Parathyroid adenoma (tissue), 2 donors: Measurements from ENCODE around the gene UBE2E1.
"Not testable (repeated sequence)": the region's sequence is repeated elsewhere in the genome, so short reads cannot be mapped to it uniquely, and the experiment has no call there.

Source experiments
- H2AFZ ChIP-seq: fragments of 300-600 bp; sonication (generic); one replicate; pipeline ENCODE4 v1.7.0; 2017; ENCODE audit warnings: antibody characterized with exemption, mild to moderate bottlenecking
- H3K27ac ChIP-seq: fragments of 300-600 bp; sonication (generic); one replicate; pipeline ENCODE4 v1.7.0; 2017
- H3K27me3 ChIP-seq: fragments of 300-600 bp; sonication (generic); one replicate; pipeline ENCODE4 v1.7.0; 2017; ENCODE audit warnings: low read length; ENCODE audit not compliant: control insufficient read depth, insufficient read depth
- H3K36me3 ChIP-seq: fragments of 300-600 bp; sonication (generic); one replicate; pipeline ENCODE4 v1.7.0; 2017; ENCODE audit warnings: low read length; ENCODE audit not compliant: control insufficient read depth, insufficient read depth
- H3K4me1 ChIP-seq: fragments of 300-600 bp; sonication (generic); one replicate; pipeline ENCODE4 v1.7.0; 2017; ENCODE audit warnings: control low read depth
- H3K4me2 ChIP-seq: fragments of 300-600 bp; sonication (generic); one replicate; pipeline ENCODE4 v1.7.0; 2017; ENCODE audit warnings: low read length
- H3K4me3 ChIP-seq: fragments of 300-600 bp; sonication (generic); one replicate; pipeline ENCODE4 v1.7.0; 2017; ENCODE audit warnings: low read depth, low read length
- H3K79me2 ChIP-seq: fragments of 300-600 bp; sonication (generic); one replicate; pipeline ENCODE4 v1.7.0; 2017; ENCODE audit warnings: control low read depth
- H3K9ac ChIP-seq: fragments of 300-600 bp; sonication (generic); one replicate; pipeline ENCODE4 v1.7.0; 2017; ENCODE audit warnings: mild to moderate bottlenecking
- H3K9me3 ChIP-seq: fragments of 300-600 bp; sonication (generic); one replicate; pipeline ENCODE4 v1.7.0; 2017; ENCODE audit warnings: low read length; ENCODE audit not compliant: control insufficient read depth
- CTCF ChIP-seq: fragments of 300-600 bp; sonication (generic); IDR thresholded peaks from one replicate; pipeline ENCODE4 v1.7.0; 2017; ENCODE audit warnings: antibody characterized with exemption, mild to moderate bottlenecking
- donor health status: primary hyperparathyroidism.

Gene UBE2E1

GRCh38 chr3:23845326-23846216 lies 39.8 kb downstream of the UBE2E1 start:
- Histone ChIP-seq H3K27me3 (no peaks in the 10 kb centered on the region), H3K4me2 (no peak overlapping the region), H3K9me3 (no peaks in the 10 kb centered on the region), H3K36me3 (no peaks in the 10 kb centered on the region), H3K79me2 (peaks cover 9% of the 10 kb centered on the region), H3K9ac (no peak overlapping the region), H3K4me1 (peaks cover 2% of the 10 kb centered on the region), H2AFZ (no peak overlapping the region), H3K27ac (no peak overlapping the region), H3K4me3 (no peak overlapping the region)
- no peak for TF ChIP-seq CTCF

- H3K4me3 ChIP-seq, H3K9ac ChIP-seq, H3K4me1 ChIP-seq, H3K9me3 ChIP-seq, H2AFZ ChIP-seq, H3K27me3 ChIP-seq, H3K27ac ChIP-seq, H3K4me2 ChIP-seq, H3K36me3 ChIP-seq: not testable (repeated sequence)
- H3K79me2 ChIP-seq = peaks cover 24% of the 10 kb centered on the region
Observed at GRCh38 chr3:23849462-23849861, 43.7 kb downstream of the UBE2E1 start.

GRCh38 chr3:23856286-23856685 lies 50.5 kb downstream of the UBE2E1 start:
- Histone ChIP-seq H3K4me3 (no peak overlapping the region), H3K4me1 (peaks cover 3% of the 10 kb centered on the region), H2AFZ (no peak overlapping the region), H3K27me3 (no peaks in the 10 kb centered on the region), H3K27ac (no peak overlapping the region), H3K79me2 (peaks cover 21% of the 10 kb centered on the region), H3K36me3 (no peaks in the 10 kb centered on the region), H3K9ac (no peak overlapping the region), H3K4me2 (no peak overlapping the region), H3K9me3 (no peaks in the 10 kb centered on the region)
- no peak for TF ChIP-seq CTCF

- no peaks in the 10 kb centered on the region for H3K27me3 ChIP-seq
- H3K79me2 ChIP-seq = peaks cover 19% of the 10 kb centered on the region
- H3K4me2 ChIP-seq = peak overlapping the region; percentile 2
- no peaks in the 10 kb centered on the region for H3K36me3 ChIP-seq
- H2AFZ ChIP-seq = no peak overlapping the region
- TF ChIP-seq CTCF = no peak
- H3K9ac ChIP-seq = no peak overlapping the region
- no peak overlapping the region for H3K4me3 ChIP-seq
- H3K9me3 ChIP-seq = no peaks in the 10 kb centered on the region
- H3K27ac ChIP-seq = no peak overlapping the region
- H3K4me1 ChIP-seq = peaks cover 3% of the 10 kb centered on the region
Observed at GRCh38 chr3:23859012-23859743, 53.4 kb downstream of the UBE2E1 start.

DNA sequence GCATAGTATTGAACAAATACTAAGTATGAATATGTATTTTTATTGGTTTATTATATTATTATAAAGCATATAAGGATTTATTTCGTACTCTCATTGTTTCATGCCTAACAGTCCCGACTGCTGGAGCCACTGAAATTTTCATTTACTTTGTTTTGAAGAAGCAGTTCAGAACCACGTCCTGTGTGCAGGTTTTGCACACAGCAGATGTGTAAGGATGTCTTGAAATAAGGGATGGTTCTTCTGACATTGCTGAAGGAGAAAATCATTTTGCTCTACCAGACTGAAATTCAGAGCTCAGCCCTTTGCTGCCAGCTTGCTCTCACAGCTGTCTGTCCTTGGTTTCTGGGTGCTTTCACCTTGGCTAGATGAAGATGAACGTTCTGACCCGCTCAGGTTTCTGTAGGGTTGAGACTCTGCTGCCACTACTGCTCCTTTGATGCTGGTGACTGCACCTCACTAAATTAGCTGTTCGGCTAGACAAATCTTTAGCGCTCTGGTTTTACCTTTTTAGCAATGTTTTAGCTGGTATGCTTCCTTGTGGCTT lies 54.2 kb downstream of the UBE2E1 start:
- peaks cover 3% of the 10 kb centered on the region for H3K4me1 ChIP-seq
- TF ChIP-seq CTCF = no peak
- H3K4me2 ChIP-seq = no peak overlapping the region
- no peaks in the 10 kb centered on the region for H3K9me3 ChIP-seq
- no peak overlapping the region for H3K4me3 ChIP-seq
- H3K9ac ChIP-seq = no peak overlapping the region
- H3K27ac ChIP-seq = no peak overlapping the region
- no peaks in the 10 kb centered on the region for H3K36me3 ChIP-seq
- peaks cover 19% of the 10 kb centered on the region for H3K79me2 ChIP-seq
- H2AFZ ChIP-seq = no peak overlapping the region
- H3K27me3 ChIP-seq = no peaks in the 10 kb centered on the region
